Measurements from ENCODE around the gene TOMM70.
A peak's percentile ranks its signal among the peaks of the same experiment; 100 is the strongest.

TOMM70 gene

DNA sequence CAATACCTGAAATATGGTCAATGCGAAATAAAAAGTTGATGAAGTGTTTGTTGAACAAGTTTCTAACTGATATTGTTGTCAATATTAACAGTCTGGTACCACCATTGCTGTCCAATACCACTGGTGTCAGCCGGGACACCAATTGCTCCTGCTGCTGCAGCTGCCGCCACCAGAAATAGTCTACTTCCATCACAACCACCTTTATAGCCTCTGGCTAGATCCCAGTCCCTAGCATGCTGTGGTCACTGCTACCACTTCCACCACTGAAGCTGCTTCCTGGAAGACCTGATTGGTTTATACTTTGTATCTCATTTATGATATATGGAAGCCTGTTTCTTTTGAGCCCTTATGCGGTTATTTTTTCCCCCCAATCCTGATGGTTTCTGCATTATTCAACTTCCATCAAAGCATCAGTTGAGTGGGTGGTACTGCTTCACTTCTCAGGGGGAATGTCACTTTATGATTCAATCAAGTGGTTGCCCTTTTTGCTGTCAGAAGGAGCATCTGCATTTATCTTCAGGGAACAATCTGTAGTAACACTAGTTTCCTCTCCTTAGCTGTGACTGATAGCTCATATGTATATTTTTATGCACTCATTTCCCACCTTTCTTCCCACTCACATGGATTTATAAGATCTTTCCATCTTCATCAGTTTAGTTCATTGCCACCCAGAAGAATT is 12.2 kb upstream of the TOMM70 start:
- DNase-seq (ENCODE audit: low read depth, low spot score), result no peak
- TF ChIP-seq, protein P1, sequence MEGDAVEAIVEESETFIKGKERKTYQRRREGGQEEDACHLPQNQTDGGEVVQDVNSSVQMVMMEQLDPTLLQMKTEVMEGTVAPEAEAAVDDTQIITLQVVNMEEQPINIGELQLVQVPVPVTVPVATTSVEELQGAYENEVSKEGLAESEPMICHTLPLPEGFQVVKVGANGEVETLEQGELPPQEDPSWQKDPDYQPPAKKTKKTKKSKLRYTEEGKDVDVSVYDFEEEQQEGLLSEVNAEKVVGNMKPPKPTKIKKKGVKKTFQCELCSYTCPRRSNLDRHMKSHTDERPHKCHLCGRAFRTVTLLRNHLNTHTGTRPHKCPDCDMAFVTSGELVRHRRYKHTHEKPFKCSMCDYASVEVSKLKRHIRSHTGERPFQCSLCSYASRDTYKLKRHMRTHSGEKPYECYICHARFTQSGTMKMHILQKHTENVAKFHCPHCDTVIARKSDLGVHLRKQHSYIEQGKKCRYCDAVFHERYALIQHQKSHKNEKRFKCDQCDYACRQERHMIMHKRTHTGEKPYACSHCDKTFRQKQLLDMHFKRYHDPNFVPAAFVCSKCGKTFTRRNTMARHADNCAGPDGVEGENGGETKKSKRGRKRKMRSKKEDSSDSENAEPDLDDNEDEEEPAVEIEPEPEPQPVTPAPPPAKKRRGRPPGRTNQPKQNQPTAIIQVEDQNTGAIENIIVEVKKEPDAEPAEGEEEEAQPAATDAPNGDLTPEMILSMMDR (IDR thresholded peaks at IDR 0.05; ENCODE audit: low read depth, low read length), result no peak
- in situ Hi-C loops (cut with HindIII; ENCODE audit: low sequenced_read_pairs), result no loop called here
- H3K4me3 ChIP-seq (ENCODE audit: low read depth, low read length), result no peak overlapping the region

DNA sequence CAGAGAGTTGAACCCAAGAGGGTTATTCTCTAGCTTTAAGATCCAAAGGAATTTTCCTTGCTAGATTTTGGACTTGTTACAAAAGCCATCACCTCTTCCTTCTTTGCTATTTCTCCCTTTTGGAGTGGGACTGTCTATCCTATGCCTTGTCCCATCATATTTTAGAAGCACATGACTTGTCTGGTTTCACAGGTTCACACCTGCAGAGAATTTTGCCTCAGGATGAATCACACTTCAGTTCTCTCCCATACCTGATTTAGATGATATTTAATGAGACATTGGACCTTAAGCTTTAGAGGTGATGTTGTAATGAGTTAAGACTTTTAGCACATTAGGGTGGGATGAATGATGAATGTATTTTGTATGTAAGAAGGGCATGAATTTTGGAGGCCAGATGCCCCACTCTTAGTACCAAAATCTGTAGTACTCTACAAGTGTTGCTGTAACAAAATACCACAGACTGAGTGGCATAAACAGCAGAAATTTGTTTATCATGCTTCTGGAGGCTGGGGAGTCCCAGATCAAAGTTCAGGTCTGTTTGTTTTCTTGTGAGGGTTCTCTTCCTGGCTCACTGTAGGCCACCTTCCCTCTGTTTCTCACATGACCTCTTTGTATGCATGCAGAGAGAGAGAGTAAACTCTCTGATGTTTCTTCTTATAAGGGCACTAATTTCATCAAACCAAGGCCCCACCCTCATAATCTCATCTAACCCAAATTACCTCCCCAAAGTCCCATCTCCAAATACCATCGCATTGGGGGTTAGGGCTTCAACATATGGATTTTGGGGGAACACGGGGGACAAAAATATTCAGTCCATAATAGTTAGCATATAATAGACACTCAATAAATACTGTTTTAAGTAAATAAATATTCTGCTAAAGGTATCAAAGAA is 10.4 kb upstream of the TOMM70 start:
- no peak overlapping the region for H3K4me3 ChIP-seq (ENCODE audit: low read depth, low read length)
- TF ChIP-seq, protein P1 (IDR thresholded peaks at IDR 0.05; ENCODE audit: low read depth, low read length), result no peak
- DNase-seq (ENCODE audit: low read depth, low spot score), result no peak
- in situ Hi-C loops (cut with HindIII; ENCODE audit: low sequenced_read_pairs), result no loop called here

DNA sequence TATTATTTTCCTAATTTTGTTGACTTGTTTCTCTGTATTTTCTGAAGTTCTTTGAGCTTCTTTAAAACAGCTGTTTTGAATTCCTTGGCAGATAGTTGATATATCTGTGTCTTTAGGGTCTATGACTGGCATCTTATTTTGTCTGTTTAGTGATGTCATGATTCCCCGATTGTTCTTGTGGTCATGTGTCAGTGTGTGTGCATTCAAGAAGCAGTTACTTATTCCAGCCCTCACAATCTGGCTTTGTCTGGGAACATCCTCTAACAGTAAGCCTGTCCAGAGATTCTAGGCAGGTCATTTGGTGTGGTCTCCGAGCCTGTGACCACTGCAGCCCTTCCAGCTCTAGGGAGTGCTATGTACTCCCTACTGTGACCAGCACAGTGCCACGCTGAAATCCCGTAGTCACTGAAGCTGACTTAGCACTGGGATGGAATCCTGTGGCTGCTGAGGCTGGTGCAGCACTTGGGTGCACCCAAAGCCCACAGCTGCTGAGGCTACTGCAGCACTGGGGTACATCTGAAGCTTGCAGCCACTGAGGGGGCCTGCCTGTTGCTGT is 7.2 kb upstream of the TOMM70 start:
- H3K4me3 ChIP-seq (ENCODE audit: low read depth, low read length), result no peak overlapping the region
- TF ChIP-seq, protein P1 (IDR thresholded peaks at IDR 0.05; ENCODE audit: low read depth, low read length), result no peak
- in situ Hi-C loops (cut with HindIII; ENCODE audit: low sequenced_read_pairs), result no loop called here
- no peak for DNase-seq (ENCODE audit: low read depth, low spot score)

DNA sequence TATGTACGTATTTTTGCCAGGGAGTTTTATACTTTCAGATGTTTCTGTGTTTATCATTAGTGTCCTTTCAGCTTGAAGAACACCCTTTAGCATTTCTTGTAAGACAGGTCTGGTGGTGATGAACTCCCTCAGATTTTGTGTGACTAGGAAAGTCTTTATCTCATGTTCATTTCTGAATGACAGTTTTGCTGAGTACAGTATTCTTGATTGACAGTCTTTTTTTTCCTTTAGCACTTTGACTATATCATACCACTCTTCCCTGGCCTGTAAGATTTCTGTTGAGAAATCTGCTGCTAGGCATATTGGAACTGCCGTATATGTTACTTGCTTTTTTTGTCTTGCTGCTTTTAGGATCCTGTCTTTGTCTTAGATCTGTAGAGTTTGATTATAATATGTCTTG is 6.3 kb upstream of the TOMM70 start:
- no peak for DNase-seq (ENCODE audit: low read depth, low spot score)
- H3K4me3 ChIP-seq (ENCODE audit: low read depth, low read length), result no peak overlapping the region
- in situ Hi-C loops (cut with HindIII; ENCODE audit: low sequenced_read_pairs), result no loop called here
- TF ChIP-seq, protein P1 (IDR thresholded peaks at IDR 0.05; ENCODE audit: low read depth, low read length), result no peak

DNA sequence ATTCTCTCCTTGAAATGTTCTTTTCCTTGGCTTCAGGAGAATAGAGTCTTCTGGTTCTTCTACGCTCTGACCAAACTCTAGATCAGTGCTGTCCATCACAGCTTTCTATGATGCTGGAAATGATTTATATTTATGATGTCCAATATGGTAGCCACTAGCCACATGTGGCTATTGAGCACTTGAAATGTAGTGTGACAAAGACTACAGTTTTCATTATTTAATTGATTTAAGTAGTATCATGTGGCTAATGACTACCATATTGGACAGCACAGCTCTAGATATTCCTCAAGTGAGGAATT is 3.3 kb upstream of the TOMM70 start:
- H3K4me3 ChIP-seq (ENCODE audit: low read depth, low read length), result no peak overlapping the region
- no peak for DNase-seq (ENCODE audit: low read depth, low spot score)
- TF ChIP-seq, protein P1 (IDR thresholded peaks at IDR 0.05; ENCODE audit: low read depth, low read length), result no peak
- in situ Hi-C loops (cut with HindIII; ENCODE audit: low sequenced_read_pairs), result no loop called here

DNA sequence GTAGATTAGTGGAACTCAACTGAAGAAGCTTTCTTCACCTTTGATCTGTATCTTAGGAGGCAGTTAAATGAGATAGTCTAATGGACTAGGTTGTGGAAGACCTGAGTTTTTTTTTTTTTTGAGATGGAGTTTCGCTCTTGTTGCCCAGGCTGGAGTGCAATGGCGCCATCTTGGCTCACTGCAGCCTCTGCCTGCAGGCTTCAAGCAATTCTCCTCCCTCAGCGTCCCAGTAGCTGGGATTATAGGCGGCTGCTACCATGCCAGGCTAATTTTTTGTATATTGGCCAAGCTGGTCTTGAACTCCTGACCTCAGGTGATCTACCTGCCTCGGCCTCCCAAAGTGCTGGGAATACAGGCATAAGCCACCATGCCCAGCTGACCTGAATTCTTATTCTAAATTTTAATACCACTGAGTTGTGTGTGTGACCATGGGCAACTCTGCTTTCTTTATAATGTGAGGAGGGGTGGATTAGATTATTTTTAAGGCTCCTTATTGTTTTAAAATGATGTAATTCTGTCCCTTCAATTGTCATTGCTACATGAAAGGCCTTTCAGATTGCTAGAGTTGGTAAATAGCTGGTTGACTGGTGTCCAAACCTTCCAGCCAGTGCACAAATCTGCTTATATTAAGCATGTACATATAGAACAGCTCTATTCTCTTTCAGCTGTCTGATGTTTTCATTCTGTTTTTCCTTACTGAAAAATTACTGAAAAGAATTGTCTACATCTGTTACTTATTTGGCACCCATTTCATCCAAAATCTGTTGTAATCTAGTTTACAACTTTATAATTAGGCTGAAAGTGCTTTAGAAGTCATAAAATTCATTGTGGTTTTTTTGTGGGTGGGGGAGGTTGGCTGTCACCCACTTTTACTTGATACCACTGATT is 2.7 kb upstream of the TOMM70 start:
- in situ Hi-C loops (cut with HindIII; ENCODE audit: low sequenced_read_pairs), result no loop called here
- TF ChIP-seq, protein P1 (IDR thresholded peaks at IDR 0.05; ENCODE audit: low read depth, low read length), result no peak
- DNase-seq (ENCODE audit: low read depth, low spot score), result peak; percentile 20
- H3K4me3 ChIP-seq (ENCODE audit: low read depth, low read length), result peak overlapping the region; percentile 79
